ENCODE data around the gene SF3B4. TPM values are rescaled to one million over a fixed set of nuclear protein-coding genes. Genes with fewer than 3 reads are reported as not detected.

The SF3B4 gene
- total and polyA plus RNA-seq, 2 of the 13 experiments (the other 11 are each of a cell fraction or from before 2014, with no cell fraction given): 13.8 to 14.8 TPM

DNA sequence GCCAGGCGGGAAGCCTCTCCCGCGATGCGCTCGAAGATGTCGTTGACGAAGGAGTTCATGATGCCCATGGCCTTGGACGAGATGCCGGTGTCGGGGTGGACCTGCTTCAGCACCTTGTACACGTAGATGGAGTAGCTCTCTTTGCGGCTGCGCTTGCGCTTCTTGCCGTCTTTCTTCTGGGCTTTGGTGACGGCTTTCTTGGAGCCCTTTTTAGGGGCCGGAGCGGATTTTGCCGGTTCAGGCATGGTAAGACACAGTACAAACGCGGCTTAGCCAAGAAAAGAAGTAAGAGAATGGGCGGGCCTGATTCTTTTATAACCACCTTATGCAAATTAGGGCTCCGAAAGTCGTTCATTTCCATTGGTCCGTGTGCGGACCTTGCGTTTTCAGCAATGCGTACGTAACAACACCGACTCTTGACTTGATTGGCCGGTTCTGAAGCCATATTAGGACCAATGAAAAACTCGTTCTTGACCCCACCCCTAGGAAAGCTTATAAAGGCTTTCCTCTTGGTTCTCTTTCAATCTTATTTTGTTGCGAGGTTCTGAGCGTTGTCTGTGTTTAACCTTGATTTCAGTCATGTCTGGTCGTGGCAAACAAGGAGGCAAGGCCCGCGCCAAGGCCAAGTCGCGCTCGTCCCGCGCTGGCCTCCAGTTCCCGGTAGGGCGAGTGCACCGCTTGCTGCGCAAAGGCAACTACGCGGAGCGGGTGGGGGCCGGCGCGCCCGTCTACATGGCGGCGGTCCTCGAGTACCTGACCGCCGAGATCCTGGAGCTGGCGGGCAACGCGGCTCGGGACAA is 41.0 kb downstream of the SF3B4 start (continued):
- TF ChIP-seq, protein P1, sequence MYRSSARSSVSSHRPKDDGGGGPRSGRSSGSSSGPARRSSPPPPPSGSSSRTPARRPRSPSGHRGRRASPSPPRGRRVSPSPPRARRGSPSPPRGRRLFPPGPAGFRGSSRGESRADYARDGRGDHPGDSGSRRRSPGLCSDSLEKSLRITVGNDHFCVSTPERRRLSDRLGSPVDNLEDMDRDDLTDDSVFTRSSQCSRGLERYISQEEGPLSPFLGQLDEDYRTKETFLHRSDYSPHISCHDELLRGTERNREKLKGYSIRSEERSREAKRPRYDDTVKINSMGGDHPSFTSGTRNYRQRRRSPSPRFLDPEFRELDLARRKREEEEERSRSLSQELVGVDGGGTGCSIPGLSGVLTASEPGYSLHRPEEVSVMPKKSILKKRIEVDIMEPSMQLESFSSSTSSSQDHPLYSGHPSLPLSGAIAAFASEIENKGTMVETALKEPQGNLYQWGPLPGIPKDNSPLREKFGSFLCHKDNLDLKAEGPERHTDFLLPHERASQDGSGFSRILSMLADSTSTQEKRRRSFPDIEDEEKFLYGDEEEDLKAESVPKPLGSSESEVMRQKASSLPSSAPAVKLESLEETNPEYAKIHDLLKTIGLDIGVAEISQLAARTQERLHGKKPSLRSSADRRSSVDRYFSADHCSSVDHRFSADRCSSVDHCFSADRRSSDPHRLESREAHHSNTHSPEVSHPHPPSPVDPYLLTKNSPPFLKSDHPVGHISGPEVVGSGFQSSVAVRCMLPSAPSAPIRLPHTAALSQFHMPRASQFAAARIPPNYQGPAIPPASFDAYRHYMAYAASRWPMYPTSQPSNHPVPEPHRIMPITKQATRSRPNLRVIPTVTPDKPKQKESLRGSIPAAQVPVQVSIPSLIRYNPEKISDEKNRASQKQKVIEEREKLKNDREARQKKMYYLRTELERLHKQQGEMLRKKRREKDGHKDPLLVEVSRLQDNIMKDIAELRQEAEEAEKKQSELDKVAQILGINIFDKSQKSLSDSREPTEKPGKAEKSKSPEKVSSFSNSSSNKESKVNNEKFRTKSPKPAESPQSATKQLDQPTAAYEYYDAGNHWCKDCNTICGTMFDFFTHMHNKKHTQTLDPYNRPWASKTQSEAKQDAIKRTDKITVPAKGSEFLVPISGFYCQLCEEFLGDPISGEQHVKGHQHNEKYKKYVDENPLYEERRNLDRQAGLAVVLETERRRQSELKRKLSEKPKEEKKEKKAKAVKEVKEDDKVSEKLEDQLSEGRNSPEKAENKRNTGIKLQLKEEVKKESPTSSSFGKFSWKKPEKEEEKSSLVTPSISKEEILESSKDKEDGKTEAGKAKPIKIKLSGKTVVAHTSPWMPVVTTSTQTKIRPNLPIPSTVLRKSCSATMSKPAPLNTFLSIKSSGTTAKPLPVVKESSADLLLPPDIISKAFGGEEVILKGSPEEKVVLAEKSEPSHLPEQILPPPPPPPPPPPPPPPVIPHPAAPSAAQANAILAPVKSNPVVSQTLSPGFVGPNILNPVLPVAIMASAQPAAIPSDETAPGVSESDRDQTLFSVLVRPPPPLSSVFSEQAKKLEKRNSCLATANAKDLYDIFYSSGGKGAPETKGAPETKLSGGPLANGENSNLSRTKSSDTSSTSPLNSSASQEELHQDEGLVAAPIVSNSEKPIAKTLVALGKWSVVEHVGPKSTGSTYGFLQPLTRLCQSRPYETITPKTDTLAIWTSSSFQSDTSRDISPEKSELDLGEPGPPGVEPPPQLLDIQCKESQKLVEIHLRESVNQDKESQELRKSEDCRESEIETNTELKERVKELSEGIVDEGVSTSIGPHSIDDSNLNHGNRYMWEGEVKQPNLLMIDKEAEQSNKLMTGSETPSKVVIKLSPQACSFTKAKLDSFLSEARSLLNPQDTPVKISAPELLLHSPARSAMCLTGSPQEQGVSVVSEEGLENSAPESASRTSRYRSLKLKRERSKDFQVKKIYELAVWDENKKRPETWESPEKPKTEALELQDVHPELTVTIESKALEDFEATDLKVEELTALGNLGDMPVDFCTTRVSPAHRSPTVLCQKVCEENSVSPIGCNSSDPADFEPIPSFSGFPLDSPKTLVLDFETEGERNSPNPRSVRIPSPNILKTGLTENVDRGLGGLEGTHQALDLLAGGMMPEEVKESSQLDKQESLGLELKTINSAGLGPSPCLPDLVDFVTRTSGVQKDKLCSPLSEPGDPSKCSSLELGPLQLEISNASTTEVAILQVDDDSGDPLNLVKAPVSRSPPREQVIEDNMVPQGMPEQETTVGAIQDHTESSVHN (CRISPR knock-in tag; IDR thresholded peaks at IDR 0.05): no peak
- peak; percentile 73 for TF ChIP-seq MYPOP (CRISPR knock-in tag; IDR thresholded peaks at IDR 0.05)
- TF ChIP-seq NR1H2 (CRISPR knock-in tag; IDR thresholded peaks at IDR 0.05; ENCODE audit: borderline replicate concordance, low read depth): no peak
- TF ChIP-seq, protein P2, sequence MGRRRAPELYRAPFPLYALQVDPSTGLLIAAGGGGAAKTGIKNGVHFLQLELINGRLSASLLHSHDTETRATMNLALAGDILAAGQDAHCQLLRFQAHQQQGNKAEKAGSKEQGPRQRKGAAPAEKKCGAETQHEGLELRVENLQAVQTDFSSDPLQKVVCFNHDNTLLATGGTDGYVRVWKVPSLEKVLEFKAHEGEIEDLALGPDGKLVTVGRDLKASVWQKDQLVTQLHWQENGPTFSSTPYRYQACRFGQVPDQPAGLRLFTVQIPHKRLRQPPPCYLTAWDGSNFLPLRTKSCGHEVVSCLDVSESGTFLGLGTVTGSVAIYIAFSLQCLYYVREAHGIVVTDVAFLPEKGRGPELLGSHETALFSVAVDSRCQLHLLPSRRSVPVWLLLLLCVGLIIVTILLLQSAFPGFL (CRISPR knock-in tag; IDR thresholded peaks at IDR 0.05): no peak
- TF ChIP-seq, protein P3, sequence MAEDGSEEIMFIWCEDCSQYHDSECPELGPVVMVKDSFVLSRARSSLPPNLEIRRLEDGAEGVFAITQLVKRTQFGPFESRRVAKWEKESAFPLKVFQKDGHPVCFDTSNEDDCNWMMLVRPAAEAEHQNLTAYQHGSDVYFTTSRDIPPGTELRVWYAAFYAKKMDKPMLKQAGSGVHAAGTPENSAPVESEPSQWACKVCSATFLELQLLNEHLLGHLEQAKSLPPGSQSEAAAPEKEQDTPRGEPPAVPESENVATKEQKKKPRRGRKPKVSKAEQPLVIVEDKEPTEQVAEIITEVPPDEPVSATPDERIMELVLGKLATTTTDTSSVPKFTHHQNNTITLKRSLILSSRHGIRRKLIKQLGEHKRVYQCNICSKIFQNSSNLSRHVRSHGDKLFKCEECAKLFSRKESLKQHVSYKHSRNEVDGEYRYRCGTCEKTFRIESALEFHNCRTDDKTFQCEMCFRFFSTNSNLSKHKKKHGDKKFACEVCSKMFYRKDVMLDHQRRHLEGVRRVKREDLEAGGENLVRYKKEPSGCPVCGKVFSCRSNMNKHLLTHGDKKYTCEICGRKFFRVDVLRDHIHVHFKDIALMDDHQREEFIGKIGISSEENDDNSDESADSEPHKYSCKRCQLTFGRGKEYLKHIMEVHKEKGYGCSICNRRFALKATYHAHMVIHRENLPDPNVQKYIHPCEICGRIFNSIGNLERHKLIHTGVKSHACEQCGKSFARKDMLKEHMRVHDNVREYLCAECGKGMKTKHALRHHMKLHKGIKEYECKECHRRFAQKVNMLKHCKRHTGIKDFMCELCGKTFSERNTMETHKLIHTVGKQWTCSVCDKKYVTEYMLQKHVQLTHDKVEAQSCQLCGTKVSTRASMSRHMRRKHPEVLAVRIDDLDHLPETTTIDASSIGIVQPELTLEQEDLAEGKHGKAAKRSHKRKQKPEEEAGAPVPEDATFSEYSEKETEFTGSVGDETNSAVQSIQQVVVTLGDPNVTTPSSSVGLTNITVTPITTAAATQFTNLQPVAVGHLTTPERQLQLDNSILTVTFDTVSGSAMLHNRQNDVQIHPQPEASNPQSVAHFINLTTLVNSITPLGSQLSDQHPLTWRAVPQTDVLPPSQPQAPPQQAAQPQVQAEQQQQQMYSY (CRISPR knock-in tag; IDR thresholded peaks at IDR 0.05): no peak; the same call in 1 of the 2 replicates
- TF ChIP-seq FOXA3 (CRISPR knock-in tag; IDR thresholded peaks at IDR 0.05): 0 out of 2 replicates have a peak, but pooled peaks have one; percentile 7
- no peak for TF ChIP-seq SMARCC2 (IDR thresholded peaks at IDR 0.05)
- TF ChIP-seq NFKB2 (CRISPR knock-in tag; IDR thresholded peaks at IDR 0.05; ENCODE audit: borderline replicate concordance): no peak; the same call in 1 of the 2 replicates
- no peak for TF ChIP-seq FOSL1 (CRISPR knock-in tag; IDR thresholded peaks at IDR 0.05; ENCODE audit: borderline replicate concordance)
- TF ChIP-seq KDM1A (CRISPR knock-in tag; IDR thresholded peaks at IDR 0.05): no peak
- no peak for TF ChIP-seq NONO (IDR thresholded peaks at IDR 0.05)
- TF ChIP-seq NONO (CRISPR knock-in tag; conservative IDR thresholded peaks at IDR 0.05): peak; percentile 60; the same call in 1 of the 2 replicates
- TF ChIP-seq ZNF207 (IDR thresholded peaks at IDR 0.05; ENCODE audit: borderline replicate concordance): no peak
- TF ChIP-seq ZNF282 (IDR thresholded peaks at IDR 0.05; ENCODE audit: partially characterized antibody): no peak
- no peak for TF ChIP-seq NR2F1 (CRISPR knock-in tag; IDR thresholded peaks at IDR 0.05)

Measured in HepG2 (cell line).